Karpas-422 (cell line): ENCODE measurements around the gene KLHL3. TPM values are rescaled to one million over a fixed set of nuclear protein-coding genes. Genes with fewer than 3 reads are reported as not detected.

ENCODE experiments used
- DNase-seq: peaks from one replicate; pipeline ENCODE4 v3.0.0-alpha.2; 2015
- H2AFZ ChIP-seq: fragments of 200-600 bp; sonication (generic); 2 replicates; pipeline ENCODE4 v1.6.1; 2014; ENCODE audit warnings: antibody characterized with exemption, low read length, mixed read lengths
- H3K27ac ChIP-seq: fragments of 200-600 bp; sonication (generic); 2 replicates; pipeline ENCODE4 v1.5.1; 2014; ENCODE audit warnings: mild to moderate bottlenecking, low read length, moderate library complexity
- H3K27me3 ChIP-seq: fragments of 200-600 bp; sonication (generic); 2 replicates; pipeline ENCODE4 v1.6.1; 2014; ENCODE audit warnings: low read length, mixed read lengths
- H3K36me3 ChIP-seq: fragments of 200-600 bp; sonication (generic); 2 replicates; pipeline ENCODE4 v1.6.1; 2014; ENCODE audit warnings: low read length, mixed read lengths; ENCODE audit not compliant: insufficient read depth
- H3K4me1 ChIP-seq: fragments of 200-600 bp; sonication (generic); 2 replicates; pipeline ENCODE4 v1.6.1; 2014; ENCODE audit warnings: mild to moderate bottlenecking, low read length, mixed read lengths
- H3K4me2 ChIP-seq: fragments of 200-600 bp; sonication (generic); 2 replicates; pipeline ENCODE4 v1.6.1; 2014; ENCODE audit warnings: low read length, low read depth, mild to moderate bottlenecking; ENCODE audit not compliant: poor library complexity, severe bottlenecking
- H3K4me3 ChIP-seq: fragments of 200-600 bp; sonication (generic); 2 replicates; pipeline ENCODE4 v1.5.1; 2014; ENCODE audit warnings: mild to moderate bottlenecking, antibody characterized with exemption, low read length, mixed read lengths
- H3K79me2 ChIP-seq: fragments of 200-600 bp; sonication (generic); 2 replicates; pipeline ENCODE4 v1.6.1; 2014; ENCODE audit warnings: mild to moderate bottlenecking, low read length, mixed read lengths
- H3K9ac ChIP-seq: fragments of 200-600 bp; sonication (generic); 2 replicates; pipeline ENCODE4 v1.6.0; 2014; ENCODE audit warnings: low read length
- H3K9me2 ChIP-seq: fragments of 200-600 bp; sonication (generic), shearing (Covaris generic); replicated peaks from 2 replicates; pipeline ENCODE4 v1.6.0; 2014; ENCODE audit warnings: mild to moderate bottlenecking, low read length, moderate library complexity; ENCODE audit not compliant: insufficient read depth
- H3K9me3 ChIP-seq: fragments of 300-700, 200-600 bp; sonication (generic); 2 replicates; pipeline ENCODE4 v1.6.1; 2014; ENCODE audit warnings: low read length, mixed read lengths
- H4K20me1 ChIP-seq: fragments of 200-600 bp; sonication (generic); 2 replicates; pipeline ENCODE4 v1.6.1; 2014; ENCODE audit warnings: mild to moderate bottlenecking, antibody characterized with exemption, low read length, low read depth; ENCODE audit not compliant: insufficient read depth
- total RNA-seq: library from RNA; depleted of rRNA; stranded (reverse); fragments of >200 nt; shearing (Covaris generic); gene quantifications from 2 replicates; pipeline ENCODE4 v1.2.3, GENCODE V29; 2014; ENCODE audit warnings: low replicate concordance

Gene KLHL3
- total RNA-seq, 1 experiment from 2014 or later: 0.67 TPM

GRCh38 chr5:137610598-137610997 is 125.3 kb downstream of the KLHL3 start:
- no peak for DNase-seq
- H3K79me2 ChIP-seq: no peaks in the 10 kb centered on the region
- H3K27ac ChIP-seq: no peak overlapping the region
- no peak overlapping the region for H3K4me2 ChIP-seq
- H3K4me1 ChIP-seq: no peaks in the 10 kb centered on the region
- H4K20me1 ChIP-seq: no peaks in the 10 kb centered on the region
- H3K9me2 ChIP-seq: no peaks in the 10 kb centered on the region
- no peaks in the 10 kb centered on the region for H3K27me3 ChIP-seq
- no peaks in the 10 kb centered on the region for H3K36me3 ChIP-seq
- no peaks in the 10 kb centered on the region for H3K9me3 ChIP-seq
- H2AFZ ChIP-seq: no peak overlapping the region
- no peak overlapping the region for H3K9ac ChIP-seq
- H3K4me3 ChIP-seq: no peak overlapping the region

DNA sequence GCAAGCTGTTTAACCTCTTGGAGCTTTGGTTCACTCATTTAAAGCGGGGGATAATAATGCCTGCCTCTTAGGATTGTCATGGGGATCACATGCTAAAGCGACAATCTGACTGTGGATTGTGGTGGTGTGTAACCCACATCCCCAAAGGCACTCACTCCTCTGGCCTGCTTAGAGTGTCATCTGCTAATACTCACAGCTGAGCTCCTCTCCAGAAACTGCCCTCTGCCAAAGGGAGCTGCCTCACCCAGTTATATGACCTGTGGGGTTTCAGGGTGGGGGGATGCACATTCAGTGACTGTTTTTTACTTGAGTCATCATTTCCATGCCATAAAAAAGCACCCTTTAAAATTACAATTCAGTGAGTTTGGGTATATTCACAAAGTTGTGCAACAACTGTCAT is 126.8 kb downstream of the KLHL3 start:
- no peak overlapping the region for H3K4me2 ChIP-seq
- no peaks in the 10 kb centered on the region for H3K9me3 ChIP-seq
- H3K9ac ChIP-seq: no peak overlapping the region
- no peaks in the 10 kb centered on the region for H4K20me1 ChIP-seq
- H3K27ac ChIP-seq: no peak overlapping the region
- no peaks in the 10 kb centered on the region for H3K36me3 ChIP-seq
- no peaks in the 10 kb centered on the region for H3K27me3 ChIP-seq
- no peak overlapping the region for H3K4me3 ChIP-seq
- H3K4me1 ChIP-seq: no peaks in the 10 kb centered on the region
- H2AFZ ChIP-seq: no peak overlapping the region
- H3K79me2 ChIP-seq: no peaks in the 10 kb centered on the region
- no peaks in the 10 kb centered on the region for H3K9me2 ChIP-seq
- DNase-seq: no peak

DNA sequence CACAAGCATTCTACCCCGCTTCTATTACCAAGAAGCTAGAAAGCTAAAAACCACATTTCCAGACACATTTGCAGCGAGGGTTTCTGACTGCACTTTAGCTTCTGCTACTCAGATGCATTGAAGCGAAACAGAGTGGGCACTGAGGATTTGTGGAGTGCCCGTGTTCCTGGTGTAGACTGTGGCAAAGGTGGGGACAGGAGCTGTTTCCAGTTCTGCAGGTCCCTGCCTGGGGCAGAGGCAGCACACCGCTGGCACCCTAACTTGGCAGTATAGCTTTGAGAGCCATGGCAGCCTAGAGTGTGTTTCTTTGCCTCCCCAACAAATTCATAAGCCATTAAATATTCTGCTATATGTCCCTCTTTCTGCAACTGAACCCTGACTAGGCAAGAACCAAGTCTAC is 128.1 kb downstream of the KLHL3 start:
- Histone ChIP-seq H3K4me3 (no peak overlapping the region), H3K9me3 (no peaks in the 10 kb centered on the region), H4K20me1 (no peaks in the 10 kb centered on the region), H3K36me3 (no peaks in the 10 kb centered on the region), H3K27ac (no peak overlapping the region), H3K27me3 (no peaks in the 10 kb centered on the region), H3K79me2 (no peaks in the 10 kb centered on the region), H2AFZ (no peak overlapping the region), H3K4me2 (no peak overlapping the region), H3K4me1 (no peaks in the 10 kb centered on the region), H3K9me2 (no peaks in the 10 kb centered on the region), H3K9ac (no peak overlapping the region)
- DNase-seq: no peak

DNA sequence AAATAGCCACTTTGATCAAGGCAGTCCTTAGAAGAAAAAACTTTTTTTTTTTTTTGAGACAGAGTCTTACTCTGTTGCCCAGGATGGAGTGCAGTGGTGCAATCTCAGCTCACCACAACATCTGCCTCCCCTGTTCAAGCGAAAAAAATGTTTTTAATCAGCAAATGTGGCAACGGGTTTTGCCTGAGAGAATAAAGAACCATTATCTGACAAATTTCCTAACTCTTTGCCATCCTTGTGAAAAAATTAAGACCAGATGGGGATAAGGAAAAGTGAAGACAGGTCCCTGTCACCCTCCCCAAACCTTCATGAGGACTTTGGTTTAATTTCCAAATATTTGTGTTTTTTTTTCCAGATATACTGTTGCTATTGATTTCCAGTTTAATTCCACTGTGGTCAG is 129.5 kb downstream of the KLHL3 start:
- Histone ChIP-seq H3K79me2 (no peaks in the 10 kb centered on the region), H3K27me3 (no peaks in the 10 kb centered on the region), H3K27ac (no peak overlapping the region), H3K9me3 (no peaks in the 10 kb centered on the region), H3K4me3 (no peak overlapping the region), H3K4me2 (no peak overlapping the region), H3K9me2 (no peaks in the 10 kb centered on the region), H3K4me1 (no peaks in the 10 kb centered on the region), H4K20me1 (no peaks in the 10 kb centered on the region), H2AFZ (no peak overlapping the region), H3K9ac (no peak overlapping the region), H3K36me3 (no peaks in the 10 kb centered on the region)
- DNase-seq: no peak

DNA sequence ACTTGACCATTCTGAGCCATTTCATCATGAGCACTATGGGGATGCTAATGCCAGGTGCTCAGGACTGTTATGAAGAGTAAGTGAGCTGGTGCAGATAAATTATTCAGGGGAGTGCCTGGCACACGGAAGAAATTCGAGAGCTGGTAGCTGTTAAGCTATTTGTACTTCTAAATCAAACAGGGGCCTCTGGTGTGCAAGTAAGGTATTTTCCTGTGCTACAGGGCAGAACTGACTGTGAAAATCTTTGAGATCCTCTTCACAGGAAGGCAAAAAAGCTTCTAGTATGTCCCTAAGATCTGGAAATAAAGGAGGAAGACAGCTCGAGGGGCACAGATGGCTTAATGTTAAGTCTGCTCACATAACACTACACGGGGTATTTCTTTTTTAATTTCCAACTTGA is 130.5 kb downstream of the KLHL3 start:
- Histone ChIP-seq H3K27ac (no peak overlapping the region), H3K36me3 (no peaks in the 10 kb centered on the region), H3K4me1 (no peaks in the 10 kb centered on the region), H3K9me2 (no peaks in the 10 kb centered on the region), H3K9me3 (no peaks in the 10 kb centered on the region), H3K27me3 (no peaks in the 10 kb centered on the region), H3K79me2 (no peaks in the 10 kb centered on the region), H4K20me1 (no peaks in the 10 kb centered on the region), H3K4me3 (no peak overlapping the region), H3K4me2 (no peak overlapping the region), H3K9ac (no peak overlapping the region), H2AFZ (no peak overlapping the region)
- peak; percentile 51 for DNase-seq

DNA sequence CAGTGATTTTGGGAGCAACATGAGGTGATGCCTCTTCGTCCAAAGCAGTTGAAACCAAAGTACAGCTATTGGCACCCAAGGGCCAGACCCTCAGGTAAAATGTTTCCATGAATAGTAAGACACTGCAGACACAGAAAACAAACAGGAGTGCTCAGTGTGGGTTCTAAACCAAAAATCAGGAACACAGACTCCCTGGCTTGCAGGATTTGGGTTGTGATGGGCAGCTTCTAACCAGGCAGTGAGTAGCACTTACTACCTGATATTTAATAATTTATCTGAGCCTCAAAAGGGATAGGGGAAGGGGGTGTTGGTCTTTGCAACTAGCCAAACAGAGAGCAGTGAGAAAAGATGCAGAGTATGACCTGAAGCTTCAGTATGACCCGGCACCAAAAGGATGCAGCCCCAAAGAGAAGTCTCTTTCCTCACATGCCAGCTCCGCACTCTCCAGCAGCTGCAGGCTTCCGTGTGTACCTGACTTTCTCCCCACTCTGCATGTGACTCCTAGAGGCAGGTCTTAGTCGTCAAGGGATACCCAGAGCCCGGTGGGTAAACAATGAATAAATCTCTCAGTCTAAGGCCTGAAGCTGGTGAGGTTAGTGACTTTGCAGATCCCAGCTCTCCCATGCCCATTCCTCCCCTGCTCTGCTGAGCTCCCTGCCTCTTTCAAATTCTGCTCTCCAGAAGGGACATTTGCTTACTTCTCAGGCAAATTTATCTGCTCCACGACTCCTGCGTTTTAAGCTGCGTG is 131.4 kb downstream of the KLHL3 start:
- no peaks in the 10 kb centered on the region for H3K9me3 ChIP-seq
- H3K36me3 ChIP-seq: no peaks in the 10 kb centered on the region
- H2AFZ ChIP-seq: no peak overlapping the region
- H4K20me1 ChIP-seq: no peaks in the 10 kb centered on the region
- H3K4me3 ChIP-seq: no peak overlapping the region
- H3K9me2 ChIP-seq: no peaks in the 10 kb centered on the region
- H3K79me2 ChIP-seq: no peaks in the 10 kb centered on the region
- no peaks in the 10 kb centered on the region for H3K27me3 ChIP-seq
- no peak for DNase-seq
- no peak overlapping the region for H3K9ac ChIP-seq
- H3K4me2 ChIP-seq: no peak overlapping the region
- H3K27ac ChIP-seq: no peak overlapping the region
- H3K4me1 ChIP-seq: no peaks in the 10 kb centered on the region

DNA sequence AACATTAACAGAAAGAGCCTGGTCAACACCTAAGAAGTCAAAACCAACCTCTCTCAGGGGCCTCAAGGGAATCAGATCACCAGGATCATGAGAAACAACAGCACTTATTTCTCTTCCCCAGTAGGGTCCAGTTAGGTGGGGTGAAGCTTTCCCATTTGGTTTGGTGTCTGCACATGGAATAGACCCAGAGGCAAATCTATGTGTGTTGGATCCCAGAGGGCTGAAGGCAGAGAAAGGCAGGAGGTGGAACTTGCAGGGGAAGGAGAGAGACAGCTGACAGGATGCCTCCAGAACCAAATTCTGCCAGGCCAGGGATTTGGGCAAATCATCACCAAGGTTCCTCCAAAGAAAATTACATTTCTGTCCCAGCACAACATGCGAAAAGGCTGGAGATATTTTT is 132.0 kb downstream of the KLHL3 start:
- DNase-seq: no peak
- H3K4me3 ChIP-seq: no peak overlapping the region

GRCh38 chr5:137603356-137603755 is 132.5 kb downstream of the KLHL3 start:
- Histone ChIP-seq H3K27me3 (no peaks in the 10 kb centered on the region), H3K9me3 (no peaks in the 10 kb centered on the region), H4K20me1 (no peaks in the 10 kb centered on the region), H2AFZ (no peak overlapping the region), H3K4me2 (no peak overlapping the region), H3K9me2 (no peaks in the 10 kb centered on the region), H3K4me1 (no peaks in the 10 kb centered on the region), H3K27ac (no peak overlapping the region), H3K79me2 (no peaks in the 10 kb centered on the region), H3K36me3 (no peaks in the 10 kb centered on the region), H3K9ac (no peak overlapping the region), H3K4me3 (no peak overlapping the region)
- no peak for DNase-seq

More for the DNA sequence above, 132.0 kb downstream of the KLHL3 start:
- H3K4me2 ChIP-seq: no peak overlapping the region
- no peaks in the 10 kb centered on the region for H3K27me3 ChIP-seq
- H4K20me1 ChIP-seq: no peaks in the 10 kb centered on the region
- H3K9ac ChIP-seq: no peak overlapping the region
- no peaks in the 10 kb centered on the region for H3K9me2 ChIP-seq
- H3K36me3 ChIP-seq: no peaks in the 10 kb centered on the region
- no peaks in the 10 kb centered on the region for H3K9me3 ChIP-seq
- H3K79me2 ChIP-seq: no peaks in the 10 kb centered on the region
- no peak overlapping the region for H2AFZ ChIP-seq
- no peaks in the 10 kb centered on the region for H3K4me1 ChIP-seq
- H3K27ac ChIP-seq: no peak overlapping the region
